ENCODE measurements around the gene EPB42.
A peak's percentile ranks its signal among the peaks of the same experiment; 100 is the strongest.

EPB42 gene

DNA sequence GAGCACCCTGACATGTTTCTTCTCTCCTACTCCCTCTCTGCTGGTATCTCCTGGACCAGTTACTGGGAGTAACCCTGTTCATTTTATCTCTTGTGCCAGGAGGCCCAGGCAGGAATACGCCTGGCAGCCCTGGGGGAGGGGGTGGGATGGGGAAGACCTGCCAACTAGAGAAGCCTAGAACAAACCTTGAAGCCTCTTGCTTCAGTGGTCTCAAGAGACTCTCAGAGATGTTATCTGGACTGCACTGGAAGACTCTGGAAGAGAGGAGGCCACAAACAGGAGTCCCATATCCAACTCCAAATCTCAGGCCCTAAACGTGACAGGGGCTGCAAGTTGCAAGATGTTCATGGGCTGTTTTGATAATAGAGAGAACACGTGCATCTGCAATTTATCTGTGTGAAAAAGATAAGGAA lies at the start of gene EPB42:
Gene EPB42 (minus strand): TSS at position 28 of the 413 bp plus-strand sequence. CDS start 193 bp downstream, outside the sequence.
- DNase-seq (ENCODE audit: extremely low read depth in 1 of 2, low read depth in 1 of 2): no peak

- DNase-seq (ENCODE audit: extremely low read depth in 1 of 2, low read depth in 1 of 2): no peak
These were observed 49.4 kb upstream of the EPB42 start for GRCh38 chr15:43270113-43270665.

DNA sequence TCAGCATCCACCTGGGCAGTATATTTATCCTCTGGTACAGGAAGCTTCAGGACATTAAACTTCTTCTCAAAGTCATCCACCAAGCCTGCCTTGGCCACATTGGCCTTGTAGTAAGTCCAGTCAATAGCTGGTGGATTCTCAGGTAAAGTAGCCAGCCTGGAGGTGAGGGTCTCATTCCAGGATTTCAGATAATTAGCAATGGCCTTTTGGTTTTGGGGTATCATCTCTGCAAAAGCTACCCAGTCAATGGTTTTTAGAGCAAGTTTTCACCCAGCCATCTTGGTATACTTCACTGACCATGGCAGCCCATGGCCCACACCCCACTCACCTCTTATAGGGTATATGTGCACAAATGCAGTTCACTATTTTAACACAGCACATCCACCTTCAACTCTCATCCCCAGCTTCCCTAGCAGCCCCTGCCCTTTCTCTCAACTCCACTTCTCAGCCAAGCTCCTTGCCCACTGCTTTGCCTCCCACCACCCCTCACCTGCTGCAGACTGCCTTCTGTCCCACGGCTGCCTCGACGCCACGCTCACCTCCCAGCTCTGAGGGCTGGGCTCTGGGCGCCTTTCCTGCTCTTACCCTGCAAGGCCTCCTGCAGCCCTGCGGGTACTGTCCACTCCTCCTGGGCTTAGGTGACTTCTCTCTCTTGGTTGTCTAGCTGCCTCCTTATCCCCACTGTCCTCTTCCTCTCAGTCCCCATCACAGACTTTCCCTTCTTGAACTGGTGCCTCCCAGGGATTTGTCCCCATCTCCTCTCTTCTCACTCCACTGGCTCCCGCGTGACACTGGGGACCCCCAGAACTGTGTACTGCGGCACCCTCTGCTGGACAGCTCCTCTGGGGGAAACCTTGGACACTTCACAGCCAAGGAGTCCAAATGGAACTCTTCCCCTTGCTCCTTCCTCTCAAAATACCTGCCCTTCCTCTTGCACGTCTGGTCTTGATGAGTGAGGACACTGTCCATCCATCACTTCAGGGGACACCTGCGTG lies 47.6 kb upstream of the EPB42 start:
- DNase-seq (ENCODE audit: extremely low read depth in 1 of 2, low read depth in 1 of 2): no peak

GRCh38 chr15:43267439-43267838 lies 46.6 kb upstream of the EPB42 start:
- DNase-seq (ENCODE audit: extremely low read depth in 1 of 2, low read depth in 1 of 2): no peak

DNA sequence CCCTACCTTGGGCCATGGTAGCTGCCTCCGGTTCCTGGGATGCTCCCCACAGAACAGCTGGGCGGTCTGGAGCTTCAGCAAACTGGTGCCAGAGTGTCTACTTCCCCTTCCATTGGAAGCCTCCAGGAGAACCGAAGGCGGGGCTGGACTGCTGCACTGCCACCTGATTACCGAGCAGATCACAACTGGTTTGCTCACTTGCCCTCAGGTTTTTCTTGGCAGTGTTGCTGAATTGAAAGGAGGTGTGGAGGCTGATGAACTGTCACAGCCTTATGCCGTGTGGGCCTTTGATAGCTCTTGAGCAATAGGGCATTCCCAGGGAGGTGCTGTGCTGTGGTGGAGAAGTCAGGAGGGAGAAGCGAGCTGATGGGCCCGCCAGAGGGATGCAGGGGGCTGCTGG lies 46.0 kb upstream of the EPB42 start, which contains the start of gene TGM5:
Gene TGM5 (minus strand): TSS at position 95 of the 400 bp plus-strand sequence. CDS start 79 bp downstream, at position 16.
- no peak for DNase-seq (ENCODE audit: extremely low read depth in 1 of 2, low read depth in 1 of 2)

GRCh38 chr15:43266386-43266785 lies 45.6 kb upstream of the EPB42 start:
- no peak for DNase-seq (ENCODE audit: extremely low read depth in 1 of 2, low read depth in 1 of 2)

DNA sequence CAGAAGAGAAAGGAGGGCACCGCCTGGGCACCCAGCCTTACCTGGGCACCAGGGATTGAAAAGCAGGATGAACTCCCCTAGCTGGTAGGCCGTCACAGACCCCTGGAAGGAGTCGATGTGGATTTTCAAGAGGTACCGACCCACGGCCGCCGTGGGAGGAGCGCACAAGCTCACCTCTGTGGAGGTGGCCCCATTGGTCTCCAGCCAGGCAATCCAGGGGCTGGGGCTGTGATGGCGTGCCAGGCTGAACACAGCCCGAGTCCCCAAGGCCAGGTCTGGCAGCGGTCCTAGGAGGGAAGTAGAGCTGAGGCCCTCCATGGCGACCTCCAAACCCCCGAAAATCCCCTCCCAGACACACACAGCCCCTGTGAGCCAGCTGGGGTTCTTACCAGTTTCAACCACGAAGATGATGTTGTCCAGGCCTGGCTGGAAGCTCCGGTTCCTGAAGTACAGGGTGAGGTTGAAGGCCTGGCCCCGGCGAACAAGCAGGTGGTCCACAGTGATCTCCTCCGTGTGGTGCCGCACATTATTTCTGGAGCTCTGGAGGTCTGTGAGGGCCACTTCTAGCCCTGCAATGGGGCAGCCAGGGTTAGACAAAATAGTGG lies 39.3 kb upstream of the EPB42 start:
- DNase-seq (ENCODE audit: extremely low read depth in 1 of 2, low read depth in 1 of 2): no peak

GRCh38 chr15:43258781-43259180 lies 38.0 kb upstream of the EPB42 start:
- no peak for DNase-seq (ENCODE audit: extremely low read depth in 1 of 2, low read depth in 1 of 2)

GRCh38 chr15:43256341-43256740 lies 35.5 kb upstream of the EPB42 start:
- no peak for DNase-seq (ENCODE audit: extremely low read depth in 1 of 2, low read depth in 1 of 2)

- DNase-seq (ENCODE audit: extremely low read depth in 1 of 2, low read depth in 1 of 2): no peak
These were observed 34.6 kb upstream of the EPB42 start for GRCh38 chr15:43255376-43255775.

DNA sequence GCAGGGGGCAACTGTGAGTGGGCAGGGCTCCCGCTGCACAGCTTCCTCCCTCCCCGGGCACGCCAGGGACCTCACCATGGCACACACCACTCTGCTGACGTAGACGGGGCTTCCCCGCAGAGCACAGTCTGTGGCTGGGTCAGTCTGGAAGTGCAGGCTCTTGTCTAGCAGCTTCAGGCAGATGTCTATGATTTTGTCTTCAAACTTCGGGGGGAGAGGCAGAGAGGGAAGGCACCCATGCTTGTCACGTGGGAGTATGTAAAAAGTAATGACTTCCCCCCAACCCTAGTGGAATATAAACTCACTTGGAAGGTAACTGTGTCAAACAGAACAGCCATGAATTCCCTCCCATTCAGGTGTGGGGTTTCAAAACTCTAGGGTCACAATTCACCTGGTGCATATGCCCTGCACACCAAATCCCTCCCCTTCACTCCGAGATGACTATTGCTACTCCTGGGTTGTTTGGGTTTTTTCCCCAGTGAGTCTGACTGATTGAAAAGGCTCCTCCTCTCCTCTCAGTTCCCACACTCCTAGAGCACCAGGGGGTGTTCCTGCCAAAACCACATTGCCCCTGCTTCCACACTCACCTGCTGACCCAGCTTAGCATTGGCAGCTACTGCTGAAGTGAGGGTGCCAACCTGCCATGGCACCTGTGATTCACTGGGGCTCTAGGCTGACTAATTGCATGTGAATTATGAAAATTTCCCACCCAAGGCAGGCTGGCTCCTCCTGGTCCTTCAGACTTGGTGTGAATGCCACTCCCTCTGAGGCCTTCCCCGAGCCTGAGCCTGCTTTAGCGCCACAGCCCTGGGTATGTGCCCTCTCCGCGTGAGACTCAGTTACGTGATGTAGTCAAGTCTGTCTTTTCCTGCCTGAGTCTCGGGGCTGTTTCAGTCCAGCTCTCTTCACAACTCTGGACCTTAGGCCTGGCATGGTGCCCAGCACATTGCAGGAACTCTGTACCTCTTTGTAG lies 32.9 kb upstream of the EPB42 start:
- DNase-seq (ENCODE audit: extremely low read depth in 1 of 2, low read depth in 1 of 2): peak in 1 of 2 donors; percentile 23

DNA sequence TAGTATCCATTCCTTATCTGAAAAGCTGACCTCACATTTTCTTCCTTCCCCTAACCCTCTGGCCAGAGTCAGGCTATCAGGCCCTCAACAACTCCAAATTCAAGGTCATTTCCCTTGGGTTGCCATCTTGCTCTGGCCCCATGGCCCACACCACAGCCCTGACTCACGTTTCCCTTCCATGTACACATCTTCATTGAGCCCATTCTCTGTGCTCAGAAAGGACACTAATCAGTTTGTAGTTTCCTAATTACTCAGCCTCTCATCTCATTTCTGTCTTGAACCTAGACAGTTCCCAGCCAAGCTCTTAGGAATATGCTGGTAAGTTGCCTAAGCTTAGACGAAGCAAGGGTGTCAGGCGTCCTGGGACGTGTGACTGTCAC lies 31.0 kb upstream of the EPB42 start:
- DNase-seq (ENCODE audit: extremely low read depth in 1 of 2, low read depth in 1 of 2): peak in 1 of 2 donors; percentile 39

- no peak for DNase-seq (ENCODE audit: extremely low read depth in 1 of 2, low read depth in 1 of 2)
These were observed 30.5 kb upstream of the EPB42 start for GRCh38 chr15:43251185-43251870.

DNA sequence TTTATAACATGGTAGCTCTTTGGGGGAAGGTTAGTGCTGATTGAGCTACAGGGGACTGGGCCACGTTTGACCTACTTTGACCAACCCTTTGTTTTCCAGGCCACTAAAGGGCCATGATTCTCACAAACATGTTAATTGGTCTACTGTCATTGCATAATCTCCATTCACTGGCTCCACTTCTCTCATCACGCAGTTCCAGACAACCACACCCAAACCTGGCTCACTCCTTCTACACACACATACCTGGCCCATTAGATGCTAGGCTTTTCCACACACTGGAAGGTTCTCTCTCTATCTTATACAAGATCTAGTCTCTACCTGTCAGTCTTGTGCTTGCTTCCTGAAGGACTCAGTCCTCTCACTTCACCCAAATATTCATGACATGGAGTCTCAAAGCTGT lies 30.0 kb upstream of the EPB42 start:
- no peak for DNase-seq (ENCODE audit: extremely low read depth in 1 of 2, low read depth in 1 of 2)

DNA sequence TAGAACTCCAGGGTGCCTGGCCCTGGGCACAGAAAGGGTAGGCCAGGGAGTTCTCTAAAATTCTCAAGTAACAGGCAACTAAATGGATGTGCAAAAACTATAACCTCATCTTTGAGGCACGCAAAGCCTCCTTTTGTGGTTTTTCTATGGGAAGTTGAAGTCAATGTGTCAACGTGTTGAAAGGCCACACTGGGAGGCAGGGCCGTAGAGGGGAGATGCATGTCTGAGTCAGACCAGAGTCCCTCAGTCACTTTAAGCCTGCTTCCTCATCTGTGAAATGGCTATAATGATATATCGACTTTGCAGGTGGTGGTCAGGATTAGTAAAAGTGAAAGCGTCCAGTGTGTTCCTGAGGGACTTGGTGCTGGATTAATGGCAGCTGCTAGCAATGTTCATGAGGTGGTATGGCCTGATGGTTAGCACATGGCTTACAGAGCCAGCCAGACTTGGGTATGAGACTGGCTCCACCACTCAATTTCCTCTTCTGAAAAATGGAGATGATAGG lies 28.9 kb upstream of the EPB42 start:
- DNase-seq (ENCODE audit: extremely low read depth in 1 of 2, low read depth in 1 of 2): no peak

DNA sequence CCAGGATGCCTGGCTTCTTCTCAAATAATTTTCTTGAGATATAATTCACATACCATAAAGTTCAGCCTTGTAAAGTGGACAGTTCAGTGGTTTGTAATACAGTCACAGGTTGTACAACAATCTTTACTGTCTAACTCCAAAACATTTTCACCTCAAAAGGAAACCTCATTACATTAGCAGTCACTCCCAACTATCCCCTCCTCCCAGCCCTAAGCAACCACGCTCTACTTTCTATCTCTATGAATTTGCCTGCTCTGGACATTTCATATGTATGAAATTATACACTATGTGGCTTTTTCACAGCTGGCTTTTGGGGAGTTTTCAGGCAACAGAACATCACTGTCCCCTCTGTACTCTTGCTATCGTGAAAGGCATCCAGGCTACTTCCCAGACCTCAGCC lies 28.4 kb upstream of the EPB42 start:
- DNase-seq (ENCODE audit: extremely low read depth in 1 of 2, low read depth in 1 of 2): no peak

DNA sequence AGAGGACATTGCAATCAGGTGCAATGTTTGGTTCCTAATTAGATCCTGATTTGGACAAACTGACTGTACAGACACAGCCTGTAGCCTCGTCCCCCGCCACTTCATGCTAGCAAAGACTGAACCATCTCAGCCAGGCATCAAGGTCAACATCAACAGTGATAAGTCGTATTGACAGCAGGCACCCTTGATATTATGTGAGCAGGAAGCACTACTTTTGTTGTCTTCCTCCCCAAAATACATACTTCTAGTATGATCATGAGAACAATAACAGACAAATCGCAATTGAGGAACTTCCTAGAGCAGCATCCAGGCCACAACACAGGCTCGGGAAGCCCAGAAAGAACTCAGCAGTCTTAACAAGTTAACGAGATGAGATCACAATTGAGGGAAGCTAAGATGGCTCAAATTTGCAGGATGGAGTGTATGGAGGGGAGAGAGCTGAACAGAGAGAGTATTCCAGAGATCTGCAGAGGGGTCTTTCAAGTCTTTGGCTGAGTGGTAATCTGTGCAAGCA lies 25.5 kb upstream of the EPB42 start:
- no peak for DNase-seq (ENCODE audit: extremely low read depth in 1 of 2, low read depth in 1 of 2)

GRCh38 chr15:43244092-43244491 lies 23.3 kb upstream of the EPB42 start:
- no peak for DNase-seq (ENCODE audit: extremely low read depth in 1 of 2, low read depth in 1 of 2)

DNA sequence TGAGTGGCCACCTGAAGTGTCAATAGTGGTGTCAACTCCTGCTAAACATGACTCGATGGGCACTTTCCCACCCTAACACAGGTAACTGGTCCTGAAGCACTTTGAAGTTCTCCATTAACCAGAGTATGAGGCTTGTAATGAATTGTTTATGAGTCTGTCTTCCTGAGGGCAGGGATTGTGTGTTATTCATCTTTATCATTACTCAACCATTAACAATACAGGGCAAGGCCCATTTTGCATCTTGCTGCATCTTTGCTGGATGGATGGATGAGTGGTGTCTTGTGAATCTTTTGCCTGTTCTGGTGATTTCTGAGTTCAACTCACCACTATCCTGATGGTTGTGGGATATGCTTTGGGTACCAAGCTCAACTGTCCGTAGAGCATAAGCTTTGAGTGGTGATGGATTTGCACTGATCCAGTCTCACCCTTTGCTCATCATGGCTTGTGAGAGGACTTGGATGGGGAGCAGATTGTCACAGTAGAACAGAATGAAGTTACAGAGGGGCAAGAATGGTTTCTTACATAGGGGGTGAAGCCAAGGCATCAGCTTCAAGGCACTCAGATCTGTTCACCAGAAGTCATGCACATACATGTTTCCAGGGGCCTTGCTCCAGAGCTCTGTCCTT lies 22.3 kb upstream of the EPB42 start:
- no peak for DNase-seq (ENCODE audit: extremely low read depth in 1 of 2, low read depth in 1 of 2)

All from stimulated activated CD8-positive, alpha-beta memory T cell treated with anti-CD3 and anti-CD28 coated beads, Interleukin-7, amount 100 ng/mL, for 48 hours (primary cell).